IPS-18c (cell line): ENCODE results near the gene DAPK2.
"Not testable (repeated sequence)": the region's sequence is repeated elsewhere in the genome, so short reads cannot be mapped to it uniquely, and the experiment has no call there.

Experiments
- H3K4me3 ChIP-seq: 2 replicates; pipeline ENCODE4 v1.7.0; 2013; ENCODE audit warnings: low read depth, mild to moderate bottlenecking, low read length, moderate library complexity; ENCODE audit not compliant: insufficient read depth
- H3K9me3 ChIP-seq: one replicate; pipeline ENCODE4 v1.6.1; 2013; ENCODE audit warnings: mild to moderate bottlenecking, low read length, moderate library complexity; ENCODE audit not compliant: control insufficient read depth, insufficient read depth

Gene DAPK2

DNA sequence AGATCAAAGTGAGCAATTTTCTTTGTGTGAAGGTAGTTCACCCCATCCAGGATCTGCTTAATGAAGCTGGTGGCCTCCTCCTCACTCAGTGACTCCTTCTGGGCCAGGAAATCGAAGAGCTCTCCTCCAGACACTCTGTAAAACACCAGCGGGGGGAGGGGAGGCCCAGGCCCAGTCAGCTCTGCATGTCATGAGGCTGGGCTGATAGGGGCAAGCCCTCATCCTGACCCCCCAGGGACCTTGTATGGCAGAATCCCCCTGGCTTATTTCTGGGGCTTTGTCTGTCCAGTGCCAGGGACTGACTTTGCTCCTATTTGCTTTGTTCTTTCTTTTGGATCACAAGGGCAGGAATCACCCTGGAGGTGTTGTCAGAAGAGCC, 74.9 kb downstream of the DAPK2 start:
- H3K4me3 ChIP-seq: no peak overlapping the region
- H3K9me3 ChIP-seq: no peaks in the 10 kb centered on the region

DNA sequence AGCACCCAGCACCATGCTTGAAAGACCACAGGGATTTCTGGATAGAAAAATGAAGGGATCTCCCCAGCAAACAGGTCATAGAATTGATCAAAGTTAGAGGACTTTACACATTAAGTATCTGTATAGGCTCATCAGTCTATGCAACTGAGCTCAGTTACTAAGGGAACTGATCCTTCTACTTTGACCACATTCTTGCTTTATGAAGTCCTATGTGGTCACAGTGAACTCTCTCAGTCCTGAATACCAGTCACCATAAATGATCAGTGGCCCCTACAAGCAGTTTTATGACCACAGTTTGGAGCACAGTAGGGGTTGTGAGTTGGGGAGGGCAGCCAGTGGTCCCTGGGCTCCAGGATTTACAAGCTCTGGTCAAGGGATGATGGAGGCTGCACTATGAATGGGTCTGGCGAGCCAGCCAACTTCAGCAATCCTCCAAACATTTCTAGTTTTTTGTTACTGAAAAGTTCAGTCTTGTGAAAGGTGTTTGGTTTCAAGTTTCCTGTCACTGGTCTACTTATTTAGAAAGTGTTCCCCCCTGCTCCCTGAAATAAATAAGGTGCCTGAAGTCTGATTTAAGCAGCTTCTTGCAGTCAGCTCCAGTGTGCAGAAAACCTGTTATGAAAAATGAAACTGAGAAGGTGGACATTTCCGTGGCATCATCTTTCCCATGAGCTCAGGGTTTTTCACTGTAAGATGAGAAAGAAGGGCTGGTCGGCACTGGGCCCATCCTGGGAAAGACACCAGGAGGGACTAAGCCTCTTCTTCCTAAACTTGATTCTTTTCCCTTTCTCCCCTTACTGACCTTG, 75.5 kb downstream of the DAPK2 start:
- H3K4me3 ChIP-seq: no peak overlapping the region
- no peaks in the 10 kb centered on the region for H3K9me3 ChIP-seq

DNA sequence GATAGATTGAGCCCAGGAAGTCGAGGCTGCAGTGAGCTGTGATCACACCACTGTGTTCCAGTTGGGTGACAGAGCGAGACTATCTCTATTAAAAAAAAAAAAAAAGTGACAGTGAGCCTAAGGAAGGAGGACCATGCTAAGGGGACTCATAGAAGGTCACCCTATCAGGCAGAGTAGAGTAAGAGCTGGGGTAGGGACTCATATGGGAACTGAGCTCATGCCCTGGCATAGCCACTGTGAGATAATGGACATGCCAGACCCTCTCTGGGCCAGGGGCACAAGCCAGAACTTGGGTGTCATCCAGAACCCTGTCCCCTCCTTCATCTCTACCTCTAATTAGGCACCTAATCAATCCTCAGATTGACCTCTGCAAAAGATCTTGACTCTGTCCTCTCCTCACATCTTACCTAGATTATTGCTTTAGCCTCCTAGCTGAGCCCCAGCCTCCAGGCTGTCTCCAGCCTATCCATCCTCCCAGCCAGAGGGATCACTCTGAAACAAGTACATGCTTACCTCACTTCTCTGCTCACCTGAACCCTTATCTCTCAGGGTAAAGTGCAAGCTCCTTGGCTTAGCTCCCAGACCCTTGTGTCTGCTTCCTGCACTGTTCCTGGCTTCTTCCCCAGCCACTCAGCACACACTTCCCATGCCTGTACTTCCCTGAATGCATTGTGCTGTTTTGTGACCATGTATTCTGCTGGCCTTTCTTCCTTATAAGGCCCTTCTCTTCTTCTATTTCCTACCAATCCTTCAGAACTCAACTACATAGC, 76.4 kb downstream of the DAPK2 start:
- no peaks in the 10 kb centered on the region for H3K9me3 ChIP-seq
- H3K4me3 ChIP-seq: no peak overlapping the region

DNA sequence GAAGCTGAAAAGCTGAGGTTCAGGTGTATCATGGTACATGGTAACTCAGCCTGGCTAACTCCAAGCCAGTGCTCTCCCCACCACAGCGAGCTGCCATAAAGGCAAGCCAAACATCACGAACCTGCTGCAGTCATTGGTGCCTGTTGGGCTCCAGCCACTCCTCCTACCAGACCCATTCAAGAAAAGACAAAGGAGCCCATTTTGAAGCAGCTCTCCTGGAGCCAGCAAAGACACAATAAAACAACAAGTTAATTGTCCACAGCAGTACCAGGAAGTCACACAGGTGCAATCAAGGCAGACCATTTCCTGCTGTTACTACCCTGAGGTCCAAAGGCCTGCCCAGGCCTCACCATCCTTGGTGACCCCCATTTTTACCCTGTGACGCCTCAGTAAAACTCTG, 77.6 kb downstream of the DAPK2 start:
- Histone ChIP-seq H3K9me3 (no peaks in the 10 kb centered on the region), H3K4me3 (no peak overlapping the region)

DNA sequence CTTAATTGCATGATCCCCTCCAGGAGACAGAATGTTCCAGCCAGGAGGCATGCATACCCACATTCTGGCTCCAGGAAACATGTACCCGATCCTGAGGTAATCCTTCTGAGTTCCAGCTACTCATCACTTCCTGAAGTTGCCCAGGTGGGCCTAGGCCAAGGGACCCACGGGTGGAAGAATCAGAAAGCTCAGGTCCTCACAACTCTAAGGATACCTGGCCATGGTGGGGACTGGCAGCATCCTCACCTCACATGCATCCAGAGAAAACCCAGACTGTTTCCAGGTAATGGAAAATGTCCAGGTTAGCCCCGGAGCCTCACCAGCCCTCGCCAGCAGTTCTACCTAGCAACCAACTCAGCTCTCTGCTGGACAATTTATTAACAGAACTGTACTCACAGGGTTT, 78.2 kb downstream of the DAPK2 start:
- H3K4me3 ChIP-seq: no peak overlapping the region

DNA sequence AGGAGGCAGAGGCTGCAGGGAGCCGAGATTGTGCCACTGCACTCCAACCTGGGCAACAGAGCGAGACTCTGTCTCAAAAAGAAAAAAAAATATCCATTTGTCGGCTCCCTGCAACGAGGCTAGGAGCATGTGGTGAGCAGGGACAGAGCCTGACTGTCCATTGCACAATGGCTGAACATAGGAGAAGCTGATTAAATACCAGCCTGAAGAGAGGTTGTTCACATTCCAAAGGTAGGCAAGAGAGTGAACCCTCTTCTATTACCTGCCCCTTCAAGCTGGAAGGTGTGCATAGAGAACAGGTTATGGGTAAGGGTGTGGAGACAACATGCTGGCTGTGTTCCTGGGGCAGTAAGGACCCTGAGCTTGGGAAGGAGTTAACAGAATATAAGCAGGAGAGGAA, 78.7 kb downstream of the DAPK2 start:
- H3K9me3 ChIP-seq: peaks cover 1% of the 10 kb centered on the region
- H3K4me3 ChIP-seq: no peak overlapping the region

More for the DNA sequence above, 78.2 kb downstream of the DAPK2 start:
- H3K9me3 ChIP-seq: no peaks in the 10 kb centered on the region

DNA sequence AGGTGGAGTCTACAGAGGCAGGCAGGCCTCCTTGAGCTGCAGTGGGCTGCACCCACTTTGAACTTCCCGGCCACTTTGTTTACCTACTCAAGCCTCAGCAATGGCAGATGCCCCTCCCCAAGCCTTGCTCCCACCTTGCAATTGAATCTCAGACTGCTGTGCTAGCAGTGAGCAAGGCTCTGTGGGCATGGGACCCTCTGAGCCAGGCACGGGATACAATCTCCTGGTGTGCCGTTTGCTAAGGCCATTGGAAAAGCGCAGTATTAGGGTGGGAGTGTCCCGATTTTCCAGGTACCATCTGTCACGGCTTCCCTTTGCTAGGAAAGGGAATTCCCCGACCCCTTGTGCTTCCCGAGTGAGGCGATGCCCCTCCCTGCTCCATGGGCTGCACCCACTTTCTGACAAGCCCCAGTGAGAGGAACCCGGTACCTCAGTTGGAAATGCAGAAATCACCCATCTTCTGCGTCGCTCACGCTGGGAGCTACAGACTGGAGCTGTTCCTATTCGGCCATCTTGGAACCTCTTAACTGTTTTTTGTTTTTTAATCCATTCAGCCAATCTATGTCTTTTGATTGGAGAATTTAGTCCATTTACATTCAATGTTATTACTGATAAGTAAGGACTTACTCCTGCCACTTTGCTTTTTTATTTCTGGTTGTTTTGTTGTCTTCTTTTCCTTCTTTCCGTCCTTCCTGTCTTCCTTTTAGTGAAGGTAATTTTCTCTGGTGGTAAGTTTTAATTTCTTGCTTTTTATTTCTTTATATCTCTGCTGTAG, 83.2 kb downstream of the DAPK2 start:
- not testable (repeated sequence) for H3K4me3 ChIP-seq, H3K9me3 ChIP-seq

DNA sequence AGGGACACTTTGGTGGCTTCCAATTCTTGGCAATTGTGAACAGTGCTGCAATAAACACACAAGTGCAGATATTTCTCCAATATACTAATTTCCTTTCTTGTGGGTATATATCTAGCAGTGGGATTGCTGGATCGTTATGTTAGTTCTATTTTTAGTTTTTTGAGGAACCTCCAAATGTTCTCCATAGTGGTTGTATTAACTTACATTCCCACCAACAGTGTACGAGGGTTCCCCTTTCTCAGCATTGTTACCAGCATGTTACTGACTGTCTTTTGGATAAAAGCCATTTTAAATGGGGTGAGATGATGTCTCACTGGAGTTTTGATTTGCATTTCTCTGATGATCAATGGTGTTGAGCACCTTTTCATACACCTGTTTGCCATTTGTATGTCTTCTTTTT, 92.8 kb downstream of the DAPK2 start:
- Histone ChIP-seq H3K9me3 (peaks cover 4% of the 10 kb centered on the region), H3K4me3 (no peak overlapping the region)

DNA sequence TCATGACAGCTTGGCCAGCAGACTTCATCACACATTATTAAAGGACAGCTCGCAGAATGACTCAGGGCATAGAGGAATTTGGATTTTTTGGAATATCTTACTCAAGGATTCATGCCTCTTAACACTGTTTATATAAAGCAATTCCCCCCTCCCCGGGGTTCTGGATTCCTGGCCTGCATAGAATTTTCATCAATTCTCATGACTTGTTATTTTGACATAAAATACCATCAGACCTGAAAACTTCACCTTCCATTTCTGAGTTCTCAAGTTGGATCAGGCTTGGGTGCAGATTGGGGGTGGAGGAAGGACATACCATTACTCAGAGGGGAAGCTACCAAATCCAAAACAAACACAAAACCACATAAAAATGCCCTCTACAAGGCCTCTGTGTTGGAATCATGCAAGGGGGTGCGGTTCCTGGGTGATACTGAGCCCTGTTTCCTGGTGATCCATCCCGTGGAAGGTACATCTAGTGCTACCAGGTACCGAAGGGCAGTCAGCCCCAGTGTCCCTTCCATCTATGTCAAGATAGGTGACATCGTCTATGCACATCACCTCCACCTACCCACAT, 95.3 kb downstream of the DAPK2 start:
- Histone ChIP-seq H3K4me3 (no peak overlapping the region), H3K9me3 (peaks cover 4% of the 10 kb centered on the region)

DNA sequence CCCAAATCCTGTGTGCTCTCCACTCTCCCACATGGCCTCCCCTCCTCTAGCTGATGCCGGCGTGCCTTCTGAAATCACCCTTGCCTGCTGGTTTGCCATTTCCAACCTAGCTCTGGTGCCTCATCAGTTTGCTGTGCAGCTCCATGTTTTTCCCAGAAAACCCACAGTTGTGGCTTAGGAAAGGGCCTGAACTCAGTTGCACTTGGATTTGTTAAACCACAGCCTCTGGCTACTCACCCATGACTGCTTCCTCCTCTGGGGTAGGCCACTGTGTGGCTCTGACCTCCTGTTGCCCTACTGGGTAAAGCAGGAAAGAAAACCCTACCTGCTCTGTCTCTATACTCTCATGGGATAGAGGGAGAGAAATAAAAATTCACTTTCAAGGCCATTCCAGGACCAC, 97.3 kb downstream of the DAPK2 start:
- H3K9me3 ChIP-seq: peaks cover 4% of the 10 kb centered on the region
- H3K4me3 ChIP-seq: no peak overlapping the region

DNA sequence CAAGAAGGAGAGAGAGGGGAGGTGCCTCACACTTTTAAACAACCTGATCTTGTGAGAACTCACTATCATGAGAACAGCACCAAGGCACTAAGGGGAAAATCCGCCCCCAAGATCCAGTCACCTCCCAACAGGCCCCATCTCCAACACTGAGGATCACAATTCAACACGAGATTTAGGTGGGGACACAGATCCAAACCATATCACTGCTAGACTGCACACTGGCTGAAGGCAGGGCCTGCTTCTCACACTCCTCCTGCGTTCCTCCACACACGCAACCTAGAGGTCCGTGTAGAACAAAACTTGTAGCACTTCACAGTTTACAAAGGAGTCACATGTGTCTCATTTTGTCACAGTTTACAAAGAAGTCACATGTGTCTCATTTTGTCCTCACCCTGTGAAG, 97.8 kb downstream of the DAPK2 start:
- no peak overlapping the region for H3K4me3 ChIP-seq
- peaks cover 4% of the 10 kb centered on the region for H3K9me3 ChIP-seq

DNA sequence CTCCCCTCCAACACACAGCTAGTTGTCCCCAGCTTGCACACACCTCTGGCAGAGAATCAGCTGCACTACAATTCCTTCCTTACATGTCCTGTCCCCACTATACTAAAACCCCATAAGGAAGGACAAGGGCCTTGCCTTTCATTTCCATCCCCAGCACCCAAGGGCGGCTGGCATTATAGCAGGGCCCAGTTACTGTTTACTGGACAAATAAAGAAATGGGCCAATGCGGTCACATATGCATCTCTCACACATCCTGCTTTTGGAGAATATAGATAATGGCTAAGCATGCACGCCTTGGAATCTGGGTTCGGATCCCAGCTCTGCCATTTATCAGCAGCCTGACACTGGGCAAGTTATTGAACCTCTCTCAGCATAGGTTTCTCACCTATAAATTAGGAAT, 99.1 kb downstream of the DAPK2 start:
- Histone ChIP-seq H3K4me3 (no peak overlapping the region), H3K9me3 (peaks cover 4% of the 10 kb centered on the region)

DNA sequence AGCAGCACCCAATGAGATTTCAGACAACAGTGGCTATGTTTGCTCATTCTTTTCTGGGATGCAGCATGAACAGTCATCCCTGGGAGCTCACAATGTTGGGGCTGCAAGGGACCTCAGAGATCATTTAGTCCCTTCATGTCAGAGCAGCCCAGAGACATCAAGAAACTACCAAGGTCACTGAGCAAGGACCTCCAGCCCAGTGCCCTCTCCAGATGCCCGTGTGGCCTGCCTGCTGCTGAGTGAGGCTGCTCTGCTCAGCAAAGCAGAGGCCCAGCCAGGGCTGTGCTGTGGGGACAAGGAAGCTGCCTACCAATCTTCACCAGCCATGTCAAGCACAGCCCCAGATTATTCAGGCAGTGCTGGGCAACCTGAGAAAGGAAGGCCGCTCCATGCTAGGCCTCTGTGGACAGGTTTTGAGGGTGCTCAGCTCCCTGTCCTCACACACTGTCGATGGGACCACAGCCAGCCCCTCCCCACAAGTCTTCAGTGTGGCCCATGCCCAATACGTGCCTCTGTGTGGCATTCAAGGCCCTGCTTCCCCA, 99.7 kb downstream of the DAPK2 start:
- H3K4me3 ChIP-seq: no peak overlapping the region
- peaks cover 4% of the 10 kb centered on the region for H3K9me3 ChIP-seq

DNA sequence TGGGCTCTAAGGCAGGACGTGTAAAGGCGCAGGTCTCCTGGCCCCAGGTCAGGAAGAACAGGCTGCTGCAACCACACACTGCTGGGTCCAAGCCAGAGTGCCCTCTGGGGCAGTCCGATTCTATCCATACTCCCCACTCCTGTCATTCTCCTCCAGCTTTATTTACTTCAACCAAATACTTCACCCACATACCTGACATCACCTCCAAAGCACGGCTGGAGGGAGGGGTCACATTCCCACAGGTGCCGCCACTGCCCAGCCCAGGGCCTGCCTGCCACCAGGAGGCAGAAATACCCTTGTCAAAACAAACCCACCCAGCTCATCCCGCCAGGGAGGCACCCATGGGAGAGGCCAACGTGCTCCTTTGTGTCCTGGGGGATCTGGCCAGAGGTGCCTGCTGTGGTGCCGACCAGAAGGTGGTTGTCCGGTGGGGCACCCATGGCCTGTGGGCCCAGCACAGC, 100.4 kb downstream of the DAPK2 start:
- Histone ChIP-seq H3K9me3 (peaks cover 4% of the 10 kb centered on the region), H3K4me3 (no peak overlapping the region)

DNA sequence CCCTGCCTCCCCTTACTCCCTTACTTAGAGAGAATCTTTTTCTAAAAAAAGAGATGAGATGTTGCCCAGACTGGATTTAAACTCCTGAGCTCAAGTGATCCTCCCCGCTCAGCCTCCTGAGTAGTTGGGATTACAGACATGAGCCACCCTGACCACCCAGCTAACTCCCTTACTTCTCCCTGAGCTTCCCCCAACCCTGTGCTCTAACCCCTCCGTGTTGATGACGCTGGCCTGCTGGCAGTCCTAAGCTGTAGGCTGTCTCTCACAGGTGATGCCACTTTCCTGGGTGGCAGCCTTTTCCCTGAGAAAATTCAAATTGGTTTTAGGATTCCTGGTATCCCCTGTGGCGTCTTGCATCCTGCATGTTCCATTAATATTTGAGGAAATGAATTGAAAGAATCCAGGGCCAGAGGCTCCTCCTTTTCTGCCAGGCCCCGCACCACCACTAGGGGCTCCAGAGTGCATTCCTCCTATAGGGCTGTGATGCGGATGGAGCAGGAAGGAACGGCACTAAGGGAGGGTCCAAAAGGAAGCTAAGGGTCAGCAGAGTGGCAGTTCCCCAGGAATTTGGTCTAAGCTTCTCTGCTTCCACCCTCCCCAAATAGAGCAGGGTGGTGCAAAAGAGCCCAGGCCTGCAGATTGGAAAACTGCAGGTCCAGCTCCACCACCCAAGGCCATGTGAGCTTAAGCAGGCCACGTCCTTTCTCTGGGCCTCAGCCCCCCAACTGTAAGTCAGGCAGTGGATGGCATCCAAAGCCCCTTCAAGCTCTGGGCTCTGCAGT, 101.1 kb downstream of the DAPK2 start:
- Histone ChIP-seq H3K9me3 (peaks cover 4% of the 10 kb centered on the region), H3K4me3 (no peak overlapping the region)

DNA sequence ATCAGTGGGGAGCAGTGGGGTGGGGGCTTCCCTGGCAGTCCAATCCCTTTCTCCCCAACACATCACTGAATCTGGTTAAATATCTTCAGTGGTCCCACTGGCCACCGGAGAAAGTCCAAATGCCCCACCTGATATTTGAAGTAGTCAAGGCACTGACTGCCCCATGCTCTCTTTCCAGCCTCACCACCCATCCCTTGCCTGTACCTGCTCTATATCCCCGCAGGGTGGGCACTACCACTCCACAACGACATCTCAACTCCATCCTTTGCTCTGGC, 101.7 kb downstream of the DAPK2 start:
- H3K4me3 ChIP-seq: no peak overlapping the region
- H3K9me3 ChIP-seq: peaks cover 4% of the 10 kb centered on the region
